Urinary bladder (tissue), 4 donors: ENCODE data around the gene PRRX2. TPM values are rescaled to one million over a fixed set of nuclear protein-coding genes. Genes with fewer than 3 reads are reported as not detected.
"Not testable (repeated sequence)": the region's sequence is repeated elsewhere in the genome, so short reads cannot be mapped to it uniquely, and the experiment has no call there.

Experiments
- DNase-seq: peaks from one replicate; pipeline ENCODE4 v3.0.0-alpha.2; 2015; ENCODE audit errors: extremely low spot score
- H3K27ac ChIP-seq: one replicate; pipeline ENCODE4 v1.5.1; 2013; ENCODE audit warnings: low read depth, mild to moderate bottlenecking, moderate library complexity
- H3K36me3 ChIP-seq: one replicate; pipeline ENCODE4 v1.6.1; 2013; ENCODE audit warnings: mild to moderate bottlenecking, moderate library complexity; ENCODE audit not compliant: insufficient read depth
- H3K4me1 ChIP-seq: one replicate; pipeline ENCODE4 v1.6.1; 2013; ENCODE audit warnings: mild to moderate bottlenecking, moderate library complexity; ENCODE audit not compliant: insufficient read depth
- H3K4me3 ChIP-seq: one replicate; pipeline ENCODE4 v1.5.1; 2013; ENCODE audit warnings: low read depth, low read length
- WGBS: extraction: QIAGEN DNeasy Blood & Tissue Kit; methylation state at CpG from one replicate; pipeline ENCODE4 v1.1.7; 2013; 5-methylcytosine and 5-hydroxymethylcytosine counted together
- polyA plus RNA-seq: library from polyadenylated mRNA; stranded (reverse); fragments of 200-250 nt; gene quantifications from one replicate; pipeline ENCODE4 v1.2.3, GENCODE V29; 2013
- total RNA-seq: library from RNA; depleted of rRNA; stranded (reverse); fragments of >200 nt; gene quantifications from one replicate; pipeline ENCODE4 v1.2.3, GENCODE V29; 2014
- donor health status: healthy with polysubstance abuse.
- donor health status: healthy.

Gene PRRX2
- total and polyA plus RNA-seq, 2 donors = 8.6 to 15.8 TPM

- no peak overlapping the region for H3K27ac ChIP-seq
- peaks cover 4% of the 10 kb centered on the region for H3K36me3 ChIP-seq
- 74% methylated on average over 21 of the region's 21 CpGs for WGBS
- H3K4me3 ChIP-seq = no peak overlapping the region
- no peaks in the 10 kb centered on the region for H3K4me1 ChIP-seq
- no peak for DNase-seq
Observed at GRCh38 chr9:129630967-129631673, 34.3 kb upstream of the PRRX2 start.

GRCh38 chr9:129631674-129632129 is 33.7 kb upstream of the PRRX2 start:
- Histone ChIP-seq H3K4me1 (no peaks in the 10 kb centered on the region), H3K4me3 (no peak overlapping the region), H3K36me3 (peaks cover 4% of the 10 kb centered on the region), H3K27ac (no peak overlapping the region)
- WGBS = 79% methylated on average over 19 of the region's 19 CpGs
- DNase-seq = no peak

GRCh38 chr9:129632460-129632859 is 33.0 kb upstream of the PRRX2 start:
- DNase-seq = no peak
- H3K4me1 ChIP-seq = no peaks in the 10 kb centered on the region
- H3K36me3 ChIP-seq = peaks cover 4% of the 10 kb centered on the region
- no peak overlapping the region for H3K27ac ChIP-seq
- 57% methylated on average over 13 of the region's 13 CpGs for WGBS
- no peak overlapping the region for H3K4me3 ChIP-seq

GRCh38 chr9:129633207-129633606 is 32.2 kb upstream of the PRRX2 start:
- Histone ChIP-seq H3K27ac (no peak overlapping the region), H3K4me1 (no peaks in the 10 kb centered on the region), H3K4me3 (no peak overlapping the region), H3K36me3 (peaks cover 4% of the 10 kb centered on the region)
- no peak for DNase-seq
- 93% methylated on average over 4 of the region's 4 CpGs for WGBS

- 82% methylated on average over 13 of the region's 13 CpGs for whole genome bisulfite sequencing
- no peak overlapping the region for H3K27ac ChIP-seq
- H3K4me3 ChIP-seq = no peak overlapping the region
- H3K4me1 ChIP-seq = no peaks in the 10 kb centered on the region
- H3K36me3 ChIP-seq = peaks cover 4% of the 10 kb centered on the region
- no peak for DNase-seq
Observed at GRCh38 chr9:129633848-129634247, 31.6 kb upstream of the PRRX2 start.

- Histone ChIP-seq H3K36me3 (peaks cover 4% of the 10 kb centered on the region), H3K4me3 (no peak overlapping the region), H3K27ac (no peak overlapping the region), H3K4me1 (no peaks in the 10 kb centered on the region)
- no peak for DNase-seq
- 89% methylated on average over 34 of the region's 34 CpGs for WGBS
Observed at GRCh38 chr9:129635099-129636065, 30.1 kb upstream of the PRRX2 start.

GRCh38 chr9:129636343-129636742 is 29.1 kb upstream of the PRRX2 start:
- 90% methylated on average over 10 of the region's 10 CpGs for WGBS
- H3K36me3 ChIP-seq, H3K27ac ChIP-seq: not testable (repeated sequence)

GRCh38 chr9:129637102-129637501 is 28.3 kb upstream of the PRRX2 start:
- H3K4me1 ChIP-seq = peaks cover 1% of the 10 kb centered on the region
- no peak for DNase-seq
- WGBS = 68% methylated on average over 9 of the region's 9 CpGs
- H3K27ac ChIP-seq = no peak overlapping the region
- H3K36me3 ChIP-seq = peaks cover 4% of the 10 kb centered on the region
- H3K4me3 ChIP-seq = no peak overlapping the region

More at GRCh38 chr9:129636343-129636742, 29.1 kb upstream of the PRRX2 start:
- not testable (repeated sequence) for H3K4me3 ChIP-seq, DNase-seq, H3K4me1 ChIP-seq

GRCh38 chr9:129637673-129638439 is 27.6 kb upstream of the PRRX2 start:
- Histone ChIP-seq H3K4me3 (no peak overlapping the region), H3K27ac (no peak overlapping the region), H3K4me1 (peaks cover 1% of the 10 kb centered on the region), H3K36me3 (peaks cover 4% of the 10 kb centered on the region)
- 76% methylated on average over 29 of the region's 29 CpGs for WGBS
- DNase-seq = no peak

- Histone ChIP-seq H3K4me3 (no peak overlapping the region), H3K4me1 (peaks cover 1% of the 10 kb centered on the region), H3K36me3 (no peaks in the 10 kb centered on the region), H3K27ac (no peak overlapping the region)
- no peak for DNase-seq
- WGBS = 90% methylated on average over 17 of the region's 17 CpGs
Observed at GRCh38 chr9:129639034-129639630, 26.3 kb upstream of the PRRX2 start.

GRCh38 chr9:129639756-129640085 is 25.7 kb upstream of the PRRX2 start:
- no peak overlapping the region for H3K4me3 ChIP-seq
- no peaks in the 10 kb centered on the region for H3K36me3 ChIP-seq
- H3K4me1 ChIP-seq = peaks cover 1% of the 10 kb centered on the region
- no peak overlapping the region for H3K27ac ChIP-seq
- no peak for DNase-seq
- 71% methylated on average over 12 of the region's 12 CpGs for WGBS

GRCh38 chr9:129640086-129640870 is 25.2 kb upstream of the PRRX2 start:
- H3K36me3 ChIP-seq = no peaks in the 10 kb centered on the region
- no peak overlapping the region for H3K4me3 ChIP-seq
- no peak overlapping the region for H3K27ac ChIP-seq
- WGBS = 71% methylated on average over 25 of the region's 25 CpGs
- no peak for DNase-seq
- H3K4me1 ChIP-seq = peaks cover 1% of the 10 kb centered on the region
